ENCODE data around the gene LLCFC1. TPM values are rescaled to one million over a fixed set of nuclear protein-coding genes. Genes with fewer than 3 reads are reported as not detected.

The LLCFC1 gene
- total and polyA plus RNA-seq, 2 donors from 2014 or later = not detected

- Histone ChIP-seq H3K9me3 (ENCODE audit: control insufficient read depth in 2 of 3, insufficient read depth in 1 of 3, low read length in 3 of 3) (no peaks in the 10 kb centered on the region), H3K4me1 (ENCODE audit: control insufficient read depth in 2 of 3, insufficient read depth in 2 of 3, low read depth in 1 of 3, low read length in 3 of 3) (peaks cover 0 to 2% (median 0%) of the 10 kb centered on the region in 3 donors), H3K36me3 (ENCODE audit: control insufficient read depth in 2 of 3, insufficient read depth in 3 of 3, low read length in 3 of 3) (no peaks in the 10 kb centered on the region), H3K9ac (ENCODE audit: low read length in 3 of 3) (no peak overlapping the region), H3K27me3 (ENCODE audit: control insufficient read depth, insufficient read depth, low read length) (no peaks in the 10 kb centered on the region), H3K4me3 (ENCODE audit: low read length in 3 of 3) (no peak overlapping the region), H3K27ac (ENCODE audit: low read depth in 2 of 2, low read length in 2 of 2) (no peak overlapping the region)
- FAIRE-seq (no peak), DNase-seq (no peak)
- no peak for TF ChIP-seq CTCF (IDR thresholded peaks at IDR 0.05; ENCODE audit: borderline replicate concordance, extremely low read depth, insufficient read depth)
- intact Hi-C loops (cut with DNase I) = no loop called here
Observed at GRCh38 chr7:142932386-142933091, 6.7 kb upstream of the LLCFC1 start.

- DNase-seq = no peak
- TF ChIP-seq CTCF (IDR thresholded peaks at IDR 0.05; ENCODE audit: borderline replicate concordance, extremely low read depth, insufficient read depth) = no peak
- no peak overlapping the region for H3K4me3 ChIP-seq (ENCODE audit: low read length in 3 of 3)
- no peak overlapping the region for H3K9ac ChIP-seq (ENCODE audit: low read length in 3 of 3)
- no peak for FAIRE-seq
- no peaks in the 10 kb centered on the region for H3K27me3 ChIP-seq (ENCODE audit: control insufficient read depth, insufficient read depth, low read length)
- intact Hi-C loops (cut with DNase I) = no loop called here
- no peaks in the 10 kb centered on the region for H3K9me3 ChIP-seq (ENCODE audit: control insufficient read depth in 2 of 3, insufficient read depth in 1 of 3, low read length in 3 of 3)
- no peaks in the 10 kb centered on the region for H3K36me3 ChIP-seq (ENCODE audit: control insufficient read depth in 2 of 3, insufficient read depth in 3 of 3, low read length in 3 of 3)
- peaks cover 0 to 4% (median 0%) of the 10 kb centered on the region in 3 donors for H3K4me1 ChIP-seq (ENCODE audit: control insufficient read depth in 2 of 3, insufficient read depth in 2 of 3, low read depth in 1 of 3, low read length in 3 of 3)
- H3K27ac ChIP-seq (ENCODE audit: low read depth in 2 of 2, low read length in 2 of 2) = no peak overlapping the region
Observed at GRCh38 chr7:142933092-142933475, 6.2 kb upstream of the LLCFC1 start.

- FAIRE-seq (no peak), DNase-seq (no peak)
- no peak within 1 kb of the TSS for H3K27ac ChIP-seq (ENCODE audit: low read depth in 2 of 2, low read length in 2 of 2)
- no peak within 1 kb of the TSS for H3K4me3 ChIP-seq (ENCODE audit: low read length in 3 of 3)
- no peaks in the 10 kb centered on the region for H3K36me3 ChIP-seq (ENCODE audit: control insufficient read depth in 2 of 3, insufficient read depth in 3 of 3, low read length in 3 of 3)
- H3K27me3 ChIP-seq (ENCODE audit: control insufficient read depth, insufficient read depth, low read length) = no peaks in the 10 kb centered on the region
- H3K9me3 ChIP-seq (ENCODE audit: control insufficient read depth in 2 of 3, insufficient read depth in 1 of 3, low read length in 3 of 3) = no peaks in the 10 kb centered on the region
- H3K9ac ChIP-seq (ENCODE audit: low read length in 3 of 3) = no peak within 1 kb of the TSS
- H3K4me1 ChIP-seq (ENCODE audit: control insufficient read depth in 2 of 3, insufficient read depth in 2 of 3, low read depth in 1 of 3, low read length in 3 of 3) = peaks cover 0 to 4% (median 0%) of the 10 kb centered on the region in 3 donors
- intact Hi-C loops (cut with DNase I) = no loop called here
- TF ChIP-seq CTCF (IDR thresholded peaks at IDR 0.05; ENCODE audit: borderline replicate concordance, extremely low read depth, insufficient read depth) = no peak
Observed at GRCh38 chr7:142933624-142934023, 5.7 kb upstream of the LLCFC1 start, which contains the start of gene TRPV5. TSS of gene TRPV5 (minus strand) at chr7:142933746. CDS start at chr7:142933459, 287 bp downstream.

Data from kidney (tissue), 14 donors.